Measurements from ENCODE around the gene DHRS2. TPM values are rescaled to one million over a fixed set of nuclear protein-coding genes. Genes with fewer than 3 reads are reported as not detected.

Gene DHRS2
- total and polyA plus RNA-seq, 2 of the 13 experiments (the other 11 are each of a cell fraction or from before 2014, with no cell fraction given): 1,621 to 3,021 TPM

DNA sequence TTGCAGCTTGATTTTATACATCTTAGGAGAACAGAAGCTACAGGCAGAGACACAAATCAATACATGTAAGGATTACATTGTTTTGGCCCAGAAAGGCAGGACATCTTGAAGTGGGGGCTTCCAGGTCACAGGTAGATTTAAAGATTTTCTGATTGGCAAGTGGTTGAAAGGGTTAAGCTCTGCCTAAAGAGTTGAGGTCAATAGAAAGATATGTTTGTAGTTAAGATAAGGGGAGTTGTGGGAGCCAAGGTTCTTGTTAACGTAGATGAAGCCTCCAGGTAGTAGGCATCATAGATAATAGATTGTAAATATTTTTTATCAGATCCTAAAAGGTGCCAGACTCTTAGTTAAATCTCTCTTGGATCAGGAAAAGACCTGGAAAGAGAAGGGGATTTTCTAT, 5.5 kb upstream of the DHRS2 start (continued):
- no peak for TF ChIP-seq KMT2B (CRISPR knock-in tag; IDR thresholded peaks at IDR 0.05)
- no peak for TF ChIP-seq HNRNPH1 (optimal IDR thresholded peaks at IDR 0.05; ENCODE audit: low read depth, low read length)

DNA sequence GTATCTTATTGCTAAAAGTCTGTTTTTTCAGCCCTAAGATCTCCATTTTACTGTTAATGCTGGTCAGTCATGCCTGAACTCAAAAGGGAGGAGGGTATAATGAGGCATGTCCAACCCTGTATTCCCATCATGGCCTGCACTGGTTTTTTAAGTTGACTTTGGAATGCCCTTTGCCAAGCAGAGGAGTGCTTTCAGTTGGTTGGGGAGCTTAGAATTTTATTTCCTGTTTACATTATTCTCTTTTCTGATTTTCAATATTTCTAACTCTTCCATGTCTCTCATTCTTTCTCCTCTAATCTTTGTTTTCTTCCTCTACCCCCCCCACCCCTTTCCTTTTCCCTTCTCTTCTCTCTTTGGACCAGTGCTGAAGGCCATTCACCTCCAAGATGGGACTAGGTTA, 4.9 kb upstream of the DHRS2 start:
- H3K36me3 ChIP-seq (replicated peaks in 1 of 2; ENCODE audit: control insufficient read depth in 1 of 2, insufficient read depth in 2 of 2, low read length in 2 of 2): no peaks in the 10 kb centered on the region
- H3K27ac ChIP-seq (ENCODE audit: extremely low read length, insufficient read depth, low read length): peak overlapping the region; percentile 48
- peak overlapping the region; percentile 57; the same call in 1 of the 2 replicates for H3K9ac ChIP-seq (ENCODE audit: insufficient read depth, low read depth, low read length)
- H3K9me3 ChIP-seq (ENCODE audit: low read length): peaks cover 2% of the 10 kb centered on the region
- no peak overlapping the region for H3K4me3 ChIP-seq (replicated peaks in 1 of 3; ENCODE audit: insufficient read depth in 1 of 3, low read depth in 2 of 3, low read length in 3 of 3)
- H4K20me1 ChIP-seq (ENCODE audit: insufficient read depth, low read length): peaks cover under 1% of the 10 kb centered on the region; the same call in 1 of the 2 replicates
- POLR2A ChIA-PET: interaction anchor here (0.6 to 13.7 kb wide), 25 partner anchors 9 to 654 kb away, joined by 3 to 1105 read pairs (median 5); partner anchors contain the start of genes AP1G2, DCAF11, JPH4 and NRL
- in situ Hi-C loops (cut with HindIII; ENCODE audit: extremely low pct_ligation_motif_present, low pct_unique_long_range_greater_than_20kb): loop anchor here (5.0 kb wide), 1 partner anchor 44 kb away; no protein-coding TSS in a partner anchor
- H3K27me3 ChIP-seq (ENCODE audit: control insufficient read depth in 1 of 2, insufficient read depth in 2 of 2, low read length in 2 of 2): no peaks in the 10 kb centered on the region
- no TSS peak for BruUV-seq (replicated peaks)
- ATAC-seq (no peak), FAIRE-seq (no peak), DNase-seq (ENCODE audit: low spot score) (no peak)
- no peak overlapping the region for H2AFZ ChIP-seq (ENCODE audit: low read length)
- peaks cover 68% of the 10 kb centered on the region for H3K4me1 ChIP-seq (ENCODE audit: insufficient read depth, low read length)
- CTCF ChIA-PET (ENCODE audit: low intra/inter-chr PET ratio, low total read pairs): interaction anchor here (0.8 to 7.4 kb wide), 10 partner anchors 10 to 323 kb away, joined by 3 to 207 read pairs (median 7); no protein-coding TSS in a partner anchor
- intact Hi-C loops (cut with micrococcal nuclease; ENCODE audit: unreplicated experiment): no loop called here
- H3K4me2 ChIP-seq (ENCODE audit: low read depth, low read length): peak overlapping the region; percentile 90
- TF ChIP-seq ZNF230 (CRISPR knock-in tag; IDR thresholded peaks at IDR 0.05): no peak
- TF ChIP-seq ZNF136 (CRISPR knock-in tag; IDR thresholded peaks at IDR 0.05; ENCODE audit: low read depth): 0 out of 2 replicates have a peak, but pooled peaks have one; percentile 10
- 0 out of 2 replicates have a peak, but pooled peaks have one; percentile 20 for TF ChIP-seq ZIK1 (CRISPR knock-in tag; IDR thresholded peaks at IDR 0.05; ENCODE audit: borderline replicate concordance, low read depth)
- TF ChIP-seq, protein P1, sequence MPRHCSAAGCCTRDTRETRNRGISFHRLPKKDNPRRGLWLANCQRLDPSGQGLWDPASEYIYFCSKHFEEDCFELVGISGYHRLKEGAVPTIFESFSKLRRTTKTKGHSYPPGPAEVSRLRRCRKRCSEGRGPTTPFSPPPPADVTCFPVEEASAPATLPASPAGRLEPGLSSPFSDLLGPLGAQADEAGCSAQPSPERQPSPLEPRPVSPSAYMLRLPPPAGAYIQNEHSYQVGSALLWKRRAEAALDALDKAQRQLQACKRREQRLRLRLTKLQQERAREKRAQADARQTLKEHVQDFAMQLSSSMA (CRISPR knock-in tag; IDR thresholded peaks at IDR 0.05): no peak
- no peak for TF ChIP-seq MAZ (IDR thresholded peaks at IDR 0.05; ENCODE audit: borderline replicate concordance, low read depth, low read length)
- 0 out of 2 replicates have a peak, but pooled peaks have one; percentile 3 for TF ChIP-seq MAZ (CRISPR knock-in tag; IDR thresholded peaks at IDR 0.05; ENCODE audit: low read depth)
- TF ChIP-seq WIZ (CRISPR knock-in tag; IDR thresholded peaks at IDR 0.05): 0 out of 2 replicates have a peak, but pooled peaks have one; percentile 7
- no peak for TF ChIP-seq PHF20 (CRISPR knock-in tag; IDR thresholded peaks at IDR 0.05)
- TF ChIP-seq HNRNPK (IDR thresholded peaks at IDR 0.05; ENCODE audit: low read depth, low read length, poor library complexity, severe bottlenecking): peak; percentile 93
- H3K79me2 ChIP-seq (ENCODE audit: insufficient read depth, low read length): peaks cover under 1% of the 10 kb centered on the region

Measured in HepG2 (cell line).